ENCODE results near the gene CLIP3. TPM values are rescaled to one million over a fixed set of nuclear protein-coding genes. Genes with fewer than 3 reads are reported as not detected.

The CLIP3 gene
- total RNA-seq, 1 experiment from 2014 or later: 4.2 TPM

DNA sequence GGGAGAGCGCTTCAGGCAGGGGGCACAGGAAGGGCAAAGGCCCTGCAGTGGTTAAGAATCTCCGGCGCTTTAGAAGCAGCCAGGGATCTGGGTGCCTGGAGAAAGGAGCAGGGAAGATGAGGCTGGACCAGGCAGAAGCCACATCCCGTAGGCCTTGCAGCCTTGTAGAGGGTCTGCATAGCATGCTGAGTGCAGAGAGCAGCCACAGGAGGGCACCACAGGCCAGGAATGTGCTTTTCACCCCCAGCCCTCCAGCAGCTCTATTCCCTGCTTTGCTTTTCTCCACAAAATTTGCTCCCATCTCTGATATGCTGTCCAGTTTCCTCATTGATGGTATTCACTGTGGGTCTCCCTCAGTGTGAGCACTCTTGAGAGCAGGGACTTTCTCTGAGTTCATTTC lies 27.8 kb upstream of the CLIP3 start:
- H3K9me2 ChIP-seq (ENCODE audit: insufficient read depth): no peaks in the 10 kb centered on the region
- CTCF ChIA-PET: no interaction called here
- H3F3A ChIP-seq (ENCODE audit: insufficient read depth, low read depth): no peaks in the 10 kb centered on the region
- H2AFZ ChIP-seq: no peak overlapping the region
- TF ChIP-seq, protein P1, sequence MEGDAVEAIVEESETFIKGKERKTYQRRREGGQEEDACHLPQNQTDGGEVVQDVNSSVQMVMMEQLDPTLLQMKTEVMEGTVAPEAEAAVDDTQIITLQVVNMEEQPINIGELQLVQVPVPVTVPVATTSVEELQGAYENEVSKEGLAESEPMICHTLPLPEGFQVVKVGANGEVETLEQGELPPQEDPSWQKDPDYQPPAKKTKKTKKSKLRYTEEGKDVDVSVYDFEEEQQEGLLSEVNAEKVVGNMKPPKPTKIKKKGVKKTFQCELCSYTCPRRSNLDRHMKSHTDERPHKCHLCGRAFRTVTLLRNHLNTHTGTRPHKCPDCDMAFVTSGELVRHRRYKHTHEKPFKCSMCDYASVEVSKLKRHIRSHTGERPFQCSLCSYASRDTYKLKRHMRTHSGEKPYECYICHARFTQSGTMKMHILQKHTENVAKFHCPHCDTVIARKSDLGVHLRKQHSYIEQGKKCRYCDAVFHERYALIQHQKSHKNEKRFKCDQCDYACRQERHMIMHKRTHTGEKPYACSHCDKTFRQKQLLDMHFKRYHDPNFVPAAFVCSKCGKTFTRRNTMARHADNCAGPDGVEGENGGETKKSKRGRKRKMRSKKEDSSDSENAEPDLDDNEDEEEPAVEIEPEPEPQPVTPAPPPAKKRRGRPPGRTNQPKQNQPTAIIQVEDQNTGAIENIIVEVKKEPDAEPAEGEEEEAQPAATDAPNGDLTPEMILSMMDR (conservative IDR thresholded peaks at IDR 0.05): peak; percentile 65
- no peak for TF ChIP-seq EZH2 (IDR thresholded peaks at IDR 0.05; ENCODE audit: low read depth)
- H3K4me3 ChIP-seq: no peak overlapping the region
- peaks cover 8% of the 10 kb centered on the region; the same call in 1 of the 2 replicates for H3K36me3 ChIP-seq (ENCODE audit: low read depth)
- peaks cover 6% of the 10 kb centered on the region; the same call in 1 of the 2 replicates for H3K4me1 ChIP-seq (replicated peaks; ENCODE audit: insufficient read depth)
- H3K27me3 ChIP-seq (ENCODE audit: insufficient read depth, low read depth): no peaks in the 10 kb centered on the region
- H3K27ac ChIP-seq: no peak overlapping the region
- POLR2A ChIA-PET (ENCODE audit: unreplicated experiment): no interaction called here
- peaks cover 22% of the 10 kb centered on the region; the same call in 1 of the 2 replicates for H3K79me2 ChIP-seq (ENCODE audit: low read depth)
- DNase-seq: peak in 1 of 2 experiments; percentile 52
- BruUV-seq (replicated peaks): no TSS peak
- H3K4me2 ChIP-seq: no peak overlapping the region
- intact Hi-C loops (cut with micrococcal nuclease; ENCODE audit: unreplicated experiment): no loop called here
- H3K9me3 ChIP-seq (ENCODE audit: insufficient read depth, low read depth): no peaks in the 10 kb centered on the region
- H4K20me1 ChIP-seq (ENCODE audit: insufficient read depth): no peaks in the 10 kb centered on the region

GRCh38 chr19:36059180-36059910 lies 26.7 kb upstream of the CLIP3 start:
- H3K27ac ChIP-seq: no peak overlapping the region
- no peaks in the 10 kb centered on the region for H3K27me3 ChIP-seq (ENCODE audit: insufficient read depth, low read depth)
- peaks cover 7% of the 10 kb centered on the region; the same call in 1 of the 2 replicates for H3K4me1 ChIP-seq (replicated peaks; ENCODE audit: insufficient read depth)
- H3K79me2 ChIP-seq (ENCODE audit: low read depth): peaks cover 22% of the 10 kb centered on the region; the same call in 1 of the 2 replicates
- no peak overlapping the region for H3K4me3 ChIP-seq
- H3F3A ChIP-seq (ENCODE audit: insufficient read depth, low read depth): no peaks in the 10 kb centered on the region
- TF ChIP-seq, protein P1 (conservative IDR thresholded peaks at IDR 0.05): no peak
- TF ChIP-seq EZH2 (IDR thresholded peaks at IDR 0.05; ENCODE audit: low read depth): no peak
- ChIA-PET POLR2A (ENCODE audit: unreplicated experiment) (interaction anchor here (0.6 kb wide), 1 partner anchor 51 kb away, joined by 3 read pairs; the partner anchor contains the start of gene SYNE4), CTCF (no interaction called here)
- intact Hi-C loops (cut with micrococcal nuclease; ENCODE audit: unreplicated experiment): loop anchor here (10.0 kb wide), 1 partner anchor 55 kb away; the partner anchor contains the start of genes OVOL3, POLR2I and TBCB
- H3K4me2 ChIP-seq: no peak overlapping the region
- H2AFZ ChIP-seq: no peak overlapping the region
- H3K9me2 ChIP-seq (ENCODE audit: insufficient read depth): no peaks in the 10 kb centered on the region
- BruUV-seq (replicated peaks): no TSS peak
- no peak for DNase-seq
- H4K20me1 ChIP-seq (ENCODE audit: insufficient read depth): no peaks in the 10 kb centered on the region
- H3K36me3 ChIP-seq (ENCODE audit: low read depth): peaks cover 8% of the 10 kb centered on the region; the same call in 1 of the 2 replicates
- no peaks in the 10 kb centered on the region for H3K9me3 ChIP-seq (ENCODE audit: insufficient read depth, low read depth)

DNA sequence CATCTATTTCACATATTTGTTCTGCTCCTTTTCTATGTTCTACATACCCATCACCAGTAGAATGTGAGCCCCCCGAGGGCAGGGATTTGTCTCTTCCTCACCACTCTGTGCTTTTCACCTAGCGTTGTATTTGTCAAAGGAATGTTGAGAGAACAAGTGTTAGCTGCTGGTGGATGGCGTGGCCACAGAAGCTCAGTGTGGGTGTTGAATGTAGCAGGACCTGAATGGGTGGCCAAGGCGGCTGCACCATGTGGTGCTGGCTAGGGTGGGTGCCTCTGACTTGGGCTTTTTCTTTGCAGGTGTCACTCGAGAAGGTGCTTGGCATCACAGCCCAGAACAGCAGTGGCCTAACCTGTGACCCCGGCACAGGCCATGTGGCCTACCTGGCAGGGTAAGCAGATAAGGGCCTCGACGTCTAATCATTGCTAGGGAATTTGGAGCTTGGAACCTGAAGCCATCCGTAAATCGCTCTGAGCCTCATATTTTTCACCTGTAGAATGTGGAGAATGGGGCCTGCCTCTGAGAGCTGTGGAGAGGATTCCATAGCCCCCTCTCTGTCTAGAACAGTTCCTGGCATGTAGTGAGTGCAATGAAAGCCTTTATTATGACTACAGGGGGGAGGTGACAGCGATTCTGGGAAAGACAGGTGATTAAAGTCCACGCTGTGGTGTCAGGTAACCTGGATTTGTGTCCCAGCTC lies 26.0 kb upstream of the CLIP3 start:
- BruUV-seq (replicated peaks): no TSS peak

More for the DNA sequence above, 26.0 kb upstream of the CLIP3 start:
- CTCF ChIA-PET: no interaction called here
- Histone ChIP-seq H3K27ac (no peak overlapping the region), H3F3A (ENCODE audit: insufficient read depth, low read depth) (peaks cover 6% of the 10 kb centered on the region; the same call in 1 of the 2 replicates), H3K4me1 (replicated peaks; ENCODE audit: insufficient read depth) (peaks cover 7% of the 10 kb centered on the region; the same call in 1 of the 2 replicates), H3K9me3 (ENCODE audit: insufficient read depth, low read depth) (no peaks in the 10 kb centered on the region), H3K79me2 (ENCODE audit: low read depth) (peaks cover 22% of the 10 kb centered on the region; the same call in 1 of the 2 replicates), H3K36me3 (ENCODE audit: low read depth) (peaks cover 8% of the 10 kb centered on the region; the same call in 1 of the 2 replicates), H3K9me2 (ENCODE audit: insufficient read depth) (no peaks in the 10 kb centered on the region), H4K20me1 (ENCODE audit: insufficient read depth) (no peaks in the 10 kb centered on the region), H3K4me2 (no peak overlapping the region), H3K4me3 (no peak overlapping the region), H3K27me3 (ENCODE audit: insufficient read depth, low read depth) (no peaks in the 10 kb centered on the region), H2AFZ (no peak overlapping the region)
- POLR2A ChIA-PET (ENCODE audit: unreplicated experiment): no interaction called here
- intact Hi-C loops (cut with micrococcal nuclease; ENCODE audit: unreplicated experiment): loop anchor here (10.0 kb wide), 1 partner anchor 56 kb away; the partner anchor contains the start of genes OVOL3, POLR2I and TBCB
- DNase-seq: no peak
- no peak for TF ChIP-seq EZH2 (IDR thresholded peaks at IDR 0.05; ENCODE audit: low read depth)
- TF ChIP-seq, protein P1 (conservative IDR thresholded peaks at IDR 0.05): no peak
